Measurements from ENCODE around the gene WWOX. TPM values are rescaled to one million over a fixed set of nuclear protein-coding genes. Genes with fewer than 3 reads are reported as not detected.
A peak's percentile ranks its signal among the peaks of the same experiment; 100 is the strongest.

WWOX gene
- total and polyA plus RNA-seq, 2 of the 8 experiments (the other 6 are each of a cell fraction or from before 2014, with no cell fraction given): 5.4 to 16.7 TPM

GRCh38 chr16:78177218-78177617 lies 77.8 kb downstream of the WWOX start:
- H2BK120ac ChIP-seq (replicated peaks; ENCODE audit: low read depth, low read length): no peak overlapping the region

More at GRCh38 chr16:78177218-78177617, 77.8 kb downstream of the WWOX start:
- Histone ChIP-seq H3K4me1 (replicated peaks in 1 of 4; ENCODE audit: control insufficient read depth in 3 of 4, insufficient read depth in 4 of 4, low read length in 3 of 4) (no peaks in the 10 kb centered on the region), H3K14ac (ENCODE audit: insufficient read length) (no peak overlapping the region), H3K9ac (replicated peaks in 1 of 4; ENCODE audit: extremely low read depth in 1 of 4, low read depth in 3 of 4, low read length in 3 of 4) (no peak overlapping the region), H3K18ac (ENCODE audit: extremely low read depth, low read length) (no peak overlapping the region), H3K4me3 (ENCODE audit: extremely low read depth in 1 of 4, insufficient read depth in 2 of 4, low read depth in 3 of 4, low read length in 4 of 4) (no peak overlapping the region), H4K5ac (ENCODE audit: insufficient read length, low read depth, low read length) (no peak overlapping the region), H3K4ac (replicated peaks; ENCODE audit: insufficient read length, low read depth, low read length) (no peak overlapping the region), H2AFZ (ENCODE audit: low read length) (no peak overlapping the region), H3K23ac (ENCODE audit: insufficient read length) (no peak overlapping the region), H2BK12ac (ENCODE audit: low read depth, low read length) (no peak overlapping the region), H3K27me3 (replicated peaks in 1 of 4; ENCODE audit: control insufficient read depth in 3 of 4, extremely low read depth in 1 of 4, insufficient read depth in 3 of 4, low read length in 3 of 4) (no peaks in the 10 kb centered on the region), H3K79me1 (ENCODE audit: low read depth, low read length) (no peaks in the 10 kb centered on the region), H3K9me3 (ENCODE audit: insufficient read depth in 2 of 2, low read depth in 1 of 2, low read length in 1 of 2) (no peaks in the 10 kb centered on the region), H3K56ac (replicated peaks; ENCODE audit: insufficient read length, low read depth, low read length) (no peak overlapping the region), H3K79me2 (ENCODE audit: control insufficient read depth in 1 of 2, insufficient read depth in 2 of 2, low read length in 2 of 2) (no peaks in the 10 kb centered on the region), H2BK15ac (ENCODE audit: low read length) (no peak overlapping the region), H2BK20ac (ENCODE audit: low read length) (no peak overlapping the region), H2BK5ac (ENCODE audit: low read depth, low read length) (no peak overlapping the region), H3K4me2 (ENCODE audit: insufficient read depth in 1 of 2, low read depth in 2 of 2, low read length in 2 of 2) (no peak overlapping the region), H2AK5ac (ENCODE audit: low read depth, low read length) (no peak overlapping the region), H3K23me2 (ENCODE audit: low read depth, low read length) (no peaks in the 10 kb centered on the region), H4K8ac (ENCODE audit: extremely low read depth, insufficient read depth, low read length) (no peak overlapping the region), H4K20me1 (replicated peaks in 1 of 2; ENCODE audit: control insufficient read depth in 1 of 2, insufficient read depth in 2 of 2, low read length in 2 of 2) (no peaks in the 10 kb centered on the region), H4K91ac (replicated peaks; ENCODE audit: insufficient read length, low read length) (no peak overlapping the region), H3K27ac (ENCODE audit: low read depth, low read length) (no peak overlapping the region), H3K36me3 (ENCODE audit: control insufficient read depth in 2 of 4, insufficient read depth in 4 of 4, low read length in 3 of 4) (no peaks in the 10 kb centered on the region)
- FAIRE-seq (no peak), DNase-seq (ENCODE audit: low read depth in 1 of 2, low spot score in 2 of 2) (peak in 1 of 2 experiments; percentile 33)
- CTCF ChIA-PET (ENCODE audit: partially characterized antibody): interaction anchor here (0.6 kb wide), 1 partner anchor 1217 kb away, joined by 3 read pairs; no protein-coding TSS in a partner anchor
- WGBS, 2 experiments (ENCODE audit: extremely low coverage in 1 of 2, insufficient coverage in 1 of 2, insufficient read length in 1 of 2, insufficient replicate concordance in 2 of 2, low coverage in 1 of 2, low lambda C conversion rate in 2 of 2, missing lambda C conversion rate in 1 of 2): 88% methylated on average over 5 of the region's 5 CpGs; no CpG with 5 or more reads in 1 of the 2 experiments
- POLR2A ChIA-PET (ENCODE audit: partially characterized antibody): no interaction called here
- TF ChIP-seq GABPA (IDR thresholded peaks at IDR 0.05; ENCODE audit: borderline replicate concordance, insufficient read depth, low read length) (no peak), SUZ12 (IDR thresholded peaks at IDR 0.05; ENCODE audit: low read length) (no peak), EP300 (IDR thresholded peaks at IDR 0.05; ENCODE audit: borderline replicate concordance in 1 of 2, low read depth in 2 of 2, low read length in 2 of 2) (no peak)

Measured in H1 (cell line).